M059J (cell line): Measurements from ENCODE around the gene TMTC1. TPM values are rescaled to one million over a fixed set of nuclear protein-coding genes. Genes with fewer than 3 reads are reported as not detected.

Experiments used
- DNase-seq: peaks from one replicate; pipeline ENCODE4 v3.0.0-alpha.2; 2012; ENCODE audit warnings: low read depth
- total RNA-seq: library from RNA; depleted of rRNA; stranded (reverse); fragments of >200 nt; shearing (Covaris generic); gene quantifications from 2 replicates; pipeline ENCODE4 v1.2.3, GENCODE V29; 2014

TMTC1 gene
- total RNA-seq, 1 experiment from 2014 or later, result 6.3 TPM

DNA sequence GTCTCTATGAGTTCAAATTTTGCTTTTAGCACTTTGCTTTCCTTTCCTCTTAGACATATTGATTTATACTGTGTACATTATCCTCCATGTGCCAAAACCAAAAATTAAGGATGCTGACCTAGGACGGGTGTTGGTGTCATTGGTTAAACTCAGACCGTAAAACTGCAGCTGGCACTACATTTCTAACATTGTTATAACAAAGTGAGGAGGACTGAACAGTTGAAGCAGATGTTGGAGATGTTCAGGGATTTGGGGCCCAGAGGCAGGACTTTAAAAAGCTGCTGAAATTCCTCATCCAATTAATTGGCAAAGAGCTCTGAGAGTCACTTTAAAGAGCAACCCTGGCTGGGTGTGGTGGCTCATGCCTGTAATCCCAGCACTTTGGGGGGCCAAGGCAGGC lies 72.4 kb downstream of the TMTC1 start:
- DNase-seq, result no peak

DNA sequence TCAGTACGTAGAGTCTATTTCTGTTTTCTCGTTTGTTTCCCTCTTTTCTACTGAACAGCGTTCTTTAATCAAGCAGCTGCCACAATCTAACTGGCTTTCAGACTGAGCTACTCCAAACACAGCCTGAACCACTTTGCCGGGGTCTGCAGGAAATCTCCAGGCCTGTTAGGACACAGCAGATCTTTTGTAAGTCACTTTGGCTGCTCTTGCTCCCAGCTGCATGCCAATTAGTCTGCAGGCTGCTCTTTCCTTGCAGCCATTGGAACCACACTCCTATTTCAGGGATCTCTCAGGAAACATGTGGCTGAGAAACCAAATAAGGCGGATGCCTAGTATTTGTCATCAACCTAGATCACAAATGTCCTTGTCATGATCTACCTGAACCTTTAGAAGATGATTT lies 73.6 kb downstream of the TMTC1 start:
- peak; percentile 14 for DNase-seq

DNA sequence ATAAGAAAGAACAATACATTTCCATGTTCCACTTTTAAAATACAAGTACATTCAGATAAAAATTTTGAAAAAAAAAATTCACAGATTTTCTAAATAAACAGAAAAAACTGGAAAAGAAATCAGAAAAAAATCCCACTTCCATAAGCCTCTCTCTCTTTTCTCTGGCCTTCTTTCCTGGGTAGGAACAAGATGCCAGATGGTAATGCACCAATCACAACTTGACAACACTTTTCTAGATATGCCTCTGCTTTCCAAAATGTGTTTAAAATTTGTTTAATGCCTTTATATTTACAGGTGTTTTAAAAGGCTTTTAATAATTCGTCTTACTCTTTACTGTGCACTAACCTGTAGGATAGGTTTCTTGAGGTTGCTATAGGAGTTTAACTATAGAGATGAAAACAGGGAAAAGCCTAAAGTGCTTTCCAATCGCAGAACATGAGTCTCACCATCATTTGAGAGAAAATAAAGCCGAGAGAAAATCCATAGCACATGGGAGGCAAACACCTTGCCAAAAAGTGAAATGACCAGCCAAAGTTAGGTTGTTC lies 74.2 kb downstream of the TMTC1 start:
- DNase-seq, result no peak

DNA sequence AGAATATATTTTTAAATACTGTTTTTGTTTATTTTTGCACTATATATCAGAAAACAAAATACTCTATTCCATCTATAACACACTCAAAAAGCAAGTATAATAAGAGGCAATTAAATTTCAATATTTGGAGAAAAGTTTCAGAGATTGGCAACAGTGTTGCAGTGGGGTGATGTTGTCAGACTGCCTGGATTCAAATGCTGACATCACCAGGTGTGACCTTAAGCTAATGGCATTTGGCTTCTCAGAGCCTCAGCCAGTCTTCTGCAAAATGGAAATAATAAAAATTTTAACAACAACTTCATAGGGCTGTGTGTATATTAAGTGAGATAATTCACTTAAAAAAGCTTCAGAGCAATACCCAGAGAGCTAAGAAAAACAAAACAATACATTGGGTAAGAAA lies 74.7 kb downstream of the TMTC1 start:
- DNase-seq, result no peak

DNA sequence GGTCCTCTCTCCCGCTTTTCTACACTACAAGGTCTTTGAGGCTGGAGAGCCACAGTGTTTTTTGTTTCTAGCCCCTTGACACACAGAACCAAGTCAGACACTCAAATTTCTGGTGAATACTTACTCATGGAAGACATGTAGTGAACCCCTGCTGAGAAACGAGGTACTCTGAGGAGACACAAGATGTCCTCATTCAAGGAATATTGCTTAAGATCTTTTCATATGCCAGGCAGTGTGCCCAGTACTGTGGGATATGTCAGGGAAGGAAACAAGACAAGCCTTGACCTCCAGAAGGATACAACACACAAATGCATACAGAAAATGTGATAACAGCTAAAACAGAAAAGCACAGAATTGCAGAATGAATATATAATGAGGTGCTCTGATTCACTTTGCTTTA lies 75.9 kb downstream of the TMTC1 start:
- DNase-seq, result no peak

DNA sequence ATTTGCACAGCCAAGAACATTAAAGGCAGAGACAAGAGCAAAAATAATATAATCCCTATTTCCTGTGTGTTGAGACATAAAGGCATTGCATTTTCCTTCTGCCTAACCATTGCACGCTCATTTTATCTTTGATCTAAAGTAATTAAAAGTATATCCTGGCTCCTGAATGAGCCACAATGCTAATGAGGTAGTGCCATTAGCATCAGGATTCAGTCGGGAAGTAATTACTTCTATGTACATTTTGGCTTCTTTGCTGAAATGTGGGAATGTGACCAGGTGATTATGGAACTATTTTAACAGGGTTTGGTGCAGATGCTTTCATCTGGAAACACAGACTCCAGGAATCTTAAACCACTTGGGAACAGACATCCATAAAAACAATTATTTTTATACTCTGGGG lies 77.4 kb downstream of the TMTC1 start:
- no peak for DNase-seq

DNA sequence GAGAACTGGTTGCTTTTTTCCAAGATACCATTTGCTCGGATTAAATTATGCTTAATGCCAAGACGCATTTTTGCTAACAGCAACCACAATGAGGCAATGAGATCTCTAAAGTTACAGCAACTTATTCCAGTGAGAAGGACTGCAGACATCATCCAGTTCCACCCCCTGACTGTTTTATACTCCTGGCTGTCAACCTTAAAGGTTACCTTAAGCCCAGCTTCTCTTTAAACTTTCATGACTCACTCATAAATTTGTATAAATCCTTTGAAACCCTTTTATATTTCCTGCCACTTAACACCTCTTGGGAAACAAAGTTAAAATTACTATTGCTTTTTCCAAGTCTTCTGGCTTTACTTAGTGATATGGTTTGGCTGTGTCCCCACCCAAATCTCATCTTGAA lies 80.2 kb downstream of the TMTC1 start:
- peak; percentile 5 for DNase-seq

DNA sequence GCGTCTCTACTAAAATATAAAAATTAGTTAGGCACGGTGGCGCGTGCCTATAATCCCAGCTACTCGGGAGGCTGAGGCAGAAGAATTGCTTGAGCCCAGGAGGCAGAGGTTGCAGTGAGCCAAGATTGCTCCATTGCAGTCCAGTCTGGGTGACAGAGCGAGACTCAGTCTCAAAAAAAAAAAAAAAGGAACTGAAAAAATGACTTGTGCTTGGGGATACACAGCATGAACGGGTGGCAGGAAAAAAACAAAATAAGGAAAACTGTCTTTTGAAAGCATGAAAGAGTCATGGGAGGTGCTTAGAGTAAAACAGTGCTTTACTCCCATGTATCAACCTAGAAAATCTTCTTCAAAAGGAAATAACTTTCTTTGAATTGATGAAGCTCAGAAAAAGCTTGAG lies 80.8 kb downstream of the TMTC1 start:
- DNase-seq, result no peak

DNA sequence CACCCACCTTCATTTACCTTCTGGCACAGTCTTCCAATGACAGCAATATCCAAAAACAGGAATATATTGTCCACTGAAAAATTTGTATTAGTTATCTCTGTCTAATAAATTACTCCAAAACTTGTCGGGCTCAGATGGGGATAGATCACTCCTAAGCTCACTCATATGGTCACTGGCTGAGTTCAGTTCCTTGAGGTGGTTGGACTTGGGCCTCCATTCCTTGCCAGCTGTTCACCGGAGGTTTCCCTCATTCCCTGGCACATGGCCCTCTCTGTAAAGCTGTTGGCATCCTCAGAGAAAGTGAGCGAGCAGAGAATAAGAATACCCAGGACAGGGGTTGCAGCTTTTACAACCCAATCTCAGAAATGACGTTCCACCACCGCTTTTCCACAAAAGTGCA lies 81.5 kb downstream of the TMTC1 start:
- DNase-seq, result no peak

DNA sequence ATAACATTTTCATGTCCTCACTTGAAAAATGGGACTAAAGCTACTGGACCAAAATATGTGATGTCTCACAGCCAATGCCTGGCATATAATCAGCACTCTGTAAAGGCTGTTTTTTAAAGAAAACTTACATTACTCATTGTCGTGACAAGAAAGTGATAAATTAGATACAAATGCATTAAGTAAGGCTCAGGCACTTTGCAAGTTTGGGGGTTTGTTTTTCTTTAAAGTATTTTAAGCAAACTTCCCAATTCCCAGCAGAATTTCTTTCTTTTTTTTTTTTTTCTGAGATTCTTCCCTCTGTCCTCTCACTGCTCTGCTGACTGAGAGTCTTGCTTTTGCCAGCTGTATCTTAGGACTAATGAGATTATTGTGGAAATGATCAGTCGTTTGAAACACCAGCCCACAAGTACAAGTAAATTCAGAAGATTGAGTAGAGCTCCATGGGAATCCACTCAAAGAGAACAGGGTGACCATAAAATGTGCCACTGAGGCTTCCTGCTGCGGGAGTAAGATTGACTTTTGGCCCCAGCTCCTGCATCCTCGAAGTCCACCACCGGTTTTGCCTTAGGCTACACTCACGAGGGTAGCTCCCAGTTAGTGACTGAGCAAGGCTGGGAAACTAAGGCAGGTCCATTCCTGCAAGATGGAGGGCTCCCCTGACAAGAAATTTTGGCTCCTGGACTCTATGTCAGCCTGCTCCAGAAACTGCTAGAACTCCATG lies 82.8 kb downstream of the TMTC1 start:
- DNase-seq, result no peak

DNA sequence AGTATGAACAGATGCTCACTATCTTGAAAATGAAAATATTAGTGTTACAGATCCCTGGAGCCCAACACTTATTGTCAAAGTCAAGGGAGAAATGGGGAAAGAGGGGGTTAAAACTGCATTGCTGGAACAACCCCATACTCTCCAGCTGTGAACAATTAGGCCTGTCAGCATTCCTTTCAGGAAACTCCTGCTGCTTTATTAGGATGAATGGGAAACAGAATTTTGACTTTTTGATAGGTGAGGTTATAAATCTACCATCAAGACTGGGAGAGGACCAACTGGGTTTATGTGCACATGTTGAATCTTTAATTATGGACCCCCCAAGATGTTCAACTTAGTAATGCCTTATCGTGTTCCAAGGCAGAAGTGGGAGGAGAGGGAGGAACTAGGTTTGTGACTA lies 85.0 kb downstream of the TMTC1 start:
- no peak for DNase-seq

DNA sequence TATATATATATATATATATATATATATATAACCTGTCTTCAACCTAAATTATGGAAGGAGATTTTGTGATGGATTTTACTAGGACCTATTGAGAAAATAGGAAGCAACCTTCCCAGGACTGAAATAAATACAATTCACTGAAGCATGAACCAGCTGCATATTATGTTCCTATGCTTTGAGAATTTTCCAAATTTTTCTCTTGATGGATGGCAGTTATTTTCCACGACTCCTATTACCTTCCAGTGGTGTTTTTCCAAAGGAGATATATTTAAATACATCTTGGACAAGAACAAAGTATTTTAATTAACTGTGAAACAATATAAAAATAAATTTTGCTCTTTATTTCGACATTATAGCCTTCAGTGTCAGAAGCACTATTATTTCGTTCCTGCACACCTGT lies 87.9 kb downstream of the TMTC1 start:
- no peak for DNase-seq

DNA sequence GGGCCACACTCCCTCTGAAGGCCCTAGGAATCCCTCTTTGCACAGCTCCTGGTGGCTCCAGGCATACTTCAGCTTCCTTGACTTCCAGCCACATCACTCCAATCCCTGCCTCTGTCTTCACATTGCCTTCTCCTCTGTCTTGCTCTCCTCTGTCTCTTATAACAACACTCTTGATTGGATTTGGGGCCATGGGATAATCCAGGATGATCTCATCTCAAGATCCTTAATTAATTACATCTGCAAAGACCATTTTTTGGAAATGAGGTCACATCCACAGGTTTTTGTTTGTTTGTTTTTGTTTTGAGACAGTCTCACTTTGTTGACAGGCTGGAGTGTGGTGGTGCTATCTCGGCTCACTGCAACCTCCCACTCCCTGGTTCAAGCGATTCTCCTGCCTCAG lies 88.7 kb downstream of the TMTC1 start:
- no peak for DNase-seq

DNA sequence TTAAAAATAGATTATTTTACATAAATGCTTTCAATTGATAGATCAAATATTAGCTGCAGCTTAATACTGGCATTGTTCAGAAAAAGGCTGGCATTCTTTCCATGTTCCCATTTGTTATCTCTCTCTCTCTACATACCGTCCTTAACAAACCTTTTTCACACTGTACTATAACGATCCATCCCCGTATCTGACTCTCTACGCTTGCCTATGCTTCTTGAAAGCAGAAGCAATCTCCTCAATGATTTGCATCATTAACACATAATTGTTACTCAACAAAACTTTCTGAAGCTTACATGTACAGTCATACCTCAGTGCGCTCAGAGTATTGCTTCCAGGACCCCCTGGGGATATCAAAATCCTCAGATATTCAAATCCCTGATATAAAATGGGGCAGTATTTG lies 89.7 kb downstream of the TMTC1 start:
- no peak for DNase-seq

DNA sequence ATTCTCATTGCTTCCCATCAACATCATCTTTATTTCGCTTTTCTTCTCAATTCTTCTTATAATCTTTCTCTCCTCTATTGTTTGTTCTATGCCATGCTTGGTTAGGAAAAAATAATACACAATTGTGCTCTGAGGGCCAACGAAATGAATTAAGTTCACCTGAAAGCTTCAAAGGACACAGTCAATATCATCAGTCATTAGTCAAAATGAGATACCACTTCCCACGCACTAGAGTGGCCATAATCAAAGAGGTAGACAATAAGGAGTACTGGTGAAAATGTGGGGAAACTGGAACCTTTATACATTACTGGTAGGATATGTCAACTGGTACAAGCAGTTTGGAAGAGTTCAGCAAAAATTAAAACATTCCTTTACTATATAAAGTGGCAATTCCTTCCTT lies 91.5 kb downstream of the TMTC1 start:
- DNase-seq, result no peak

DNA sequence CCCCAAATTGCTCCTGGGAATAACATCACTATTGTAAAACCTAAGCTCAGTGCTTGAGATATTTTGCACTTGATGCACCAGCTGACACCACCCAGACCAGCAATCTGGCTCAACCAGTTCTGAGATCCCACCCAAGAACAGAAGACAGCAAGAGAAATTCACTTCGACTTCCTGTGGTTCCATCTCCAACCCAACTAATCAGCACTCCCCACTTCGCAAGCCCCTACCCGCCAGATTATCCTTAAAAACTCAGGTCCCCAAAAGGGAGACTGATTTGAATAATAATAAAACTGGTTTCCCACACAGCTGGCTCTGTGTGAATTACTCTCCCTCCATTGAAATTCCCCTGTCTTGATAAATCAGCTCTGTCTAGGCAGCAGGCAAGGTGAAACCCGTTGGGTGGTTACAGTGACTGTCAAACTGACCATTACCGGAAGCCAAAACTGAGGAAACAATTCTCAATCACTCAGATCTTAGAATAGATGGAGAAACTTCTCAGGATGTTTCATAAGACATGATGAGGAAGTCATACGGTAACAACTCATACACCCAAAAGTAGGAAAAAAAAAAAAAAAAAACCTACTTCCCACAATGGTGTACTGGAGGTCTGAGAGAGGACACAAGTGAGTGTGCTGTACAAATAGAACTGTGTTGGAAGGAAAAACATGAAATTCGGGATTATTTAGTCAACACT lies 92.4 kb downstream of the TMTC1 start:
- no peak for DNase-seq

DNA sequence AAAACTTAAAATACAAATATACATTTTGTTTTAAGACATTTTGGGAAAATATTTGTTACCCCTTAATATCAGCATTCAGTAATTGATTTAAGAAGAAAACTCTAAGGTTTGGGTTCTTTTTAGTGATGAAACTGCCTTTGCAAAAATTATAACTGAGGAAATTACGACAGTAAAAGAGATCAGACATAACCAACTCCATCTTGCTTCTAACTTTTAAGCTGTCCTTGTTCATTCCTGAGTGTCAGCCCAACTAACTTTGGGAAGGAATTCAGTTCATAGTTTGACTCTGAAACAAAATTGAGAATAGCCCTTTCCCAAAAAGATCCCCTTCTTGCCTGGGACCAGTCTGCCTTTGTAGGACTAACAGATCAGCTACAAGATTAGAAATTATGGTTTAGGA lies 93.0 kb downstream of the TMTC1 start:
- no peak for DNase-seq

DNA sequence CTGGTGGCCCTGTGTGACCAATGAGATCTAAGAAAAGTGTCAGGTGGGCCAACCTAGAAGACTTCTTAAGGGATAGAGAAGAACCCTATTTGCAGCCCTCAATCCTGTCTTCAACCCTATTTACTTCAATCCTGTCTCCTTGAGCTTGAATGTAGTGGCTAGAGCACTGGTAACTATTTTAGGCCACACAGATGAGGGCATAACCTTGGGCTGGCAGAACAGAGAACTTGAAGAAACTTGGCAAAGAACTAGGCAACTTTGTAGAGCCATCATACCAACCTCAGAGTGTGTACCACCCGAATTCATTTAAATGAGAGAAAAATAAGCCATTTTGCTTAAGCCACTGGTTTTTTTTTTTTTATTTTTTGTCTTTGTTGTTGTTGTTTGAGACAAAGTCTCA lies 94.8 kb downstream of the TMTC1 start:
- no peak for DNase-seq

DNA sequence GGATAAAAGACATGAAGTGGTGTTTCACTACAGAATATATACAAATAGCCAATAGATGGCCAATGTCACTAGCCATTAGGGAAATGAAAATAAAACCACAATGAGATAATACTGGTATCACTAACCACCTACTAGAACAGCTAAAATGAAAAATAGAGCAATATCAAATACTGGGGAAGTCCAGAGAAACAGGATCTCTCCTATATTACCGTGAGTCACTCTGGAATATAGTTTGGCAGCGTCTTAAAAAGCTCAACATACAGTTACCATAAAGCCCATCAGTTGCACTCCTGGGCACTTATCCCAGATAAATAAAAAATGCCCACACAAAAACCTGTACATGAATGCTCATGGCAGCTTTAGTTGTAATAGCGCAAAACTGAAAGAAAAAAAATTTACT lies 101.7 kb downstream of the TMTC1 start:
- no peak for DNase-seq

DNA sequence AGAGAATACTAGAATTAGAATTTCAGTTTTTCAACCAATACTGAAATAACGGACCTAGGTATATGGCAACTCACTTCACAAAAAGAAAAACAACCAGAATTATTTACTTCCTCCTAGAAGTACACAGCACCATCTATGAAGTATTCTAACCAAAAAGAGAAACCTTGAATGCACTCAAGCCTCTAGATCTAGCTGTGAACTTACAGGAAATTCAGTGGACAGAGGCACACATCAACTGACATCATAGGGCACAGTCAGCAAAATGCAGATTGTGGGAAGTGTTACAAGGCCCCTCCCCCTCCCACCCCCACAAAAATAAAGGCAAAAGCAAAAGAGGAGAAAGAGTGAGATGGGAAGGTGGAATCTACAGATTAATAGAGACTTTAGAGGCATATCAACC lies 102.4 kb downstream of the TMTC1 start:
- DNase-seq, result no peak

DNA sequence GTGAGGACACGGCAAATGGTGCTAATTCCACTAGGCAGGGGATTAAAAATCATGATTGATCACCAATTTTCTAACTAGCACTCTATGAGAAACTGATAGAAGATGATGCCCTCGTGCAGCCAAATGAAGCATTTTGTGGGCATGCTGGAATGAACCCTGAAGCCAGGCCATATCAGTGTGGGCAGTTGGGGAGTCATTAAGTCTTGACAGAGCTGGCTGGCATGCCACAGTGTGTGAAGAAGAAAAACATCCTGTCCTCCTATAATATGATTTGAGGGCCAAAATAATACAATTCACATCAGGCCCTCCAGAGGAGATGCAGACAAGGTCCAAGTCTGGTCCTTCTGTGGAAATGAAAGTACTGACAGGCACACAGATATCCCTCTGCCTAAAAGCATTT lies 107.1 kb downstream of the TMTC1 start:
- DNase-seq, result peak; percentile 2

DNA sequence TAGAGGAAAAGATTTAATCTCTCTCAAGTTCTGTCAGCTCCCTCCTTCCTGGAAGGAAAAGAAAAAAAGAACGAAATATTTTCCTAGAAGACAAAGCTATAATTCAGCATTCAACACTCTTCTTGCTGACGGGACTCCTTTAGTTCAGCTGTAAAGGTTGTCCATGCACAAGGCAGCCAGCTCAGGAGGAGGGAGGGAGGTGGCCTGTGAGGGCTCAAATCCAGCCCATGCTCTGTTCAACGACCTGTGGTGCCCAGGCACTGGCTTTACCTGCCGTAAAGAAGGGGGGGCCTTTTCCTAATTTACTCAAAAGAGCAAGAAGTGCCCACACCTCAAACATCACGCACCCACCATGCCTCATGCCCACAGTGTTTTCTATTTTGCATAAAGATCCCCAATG lies 109.3 kb downstream of the TMTC1 start:
- no peak for DNase-seq

DNA sequence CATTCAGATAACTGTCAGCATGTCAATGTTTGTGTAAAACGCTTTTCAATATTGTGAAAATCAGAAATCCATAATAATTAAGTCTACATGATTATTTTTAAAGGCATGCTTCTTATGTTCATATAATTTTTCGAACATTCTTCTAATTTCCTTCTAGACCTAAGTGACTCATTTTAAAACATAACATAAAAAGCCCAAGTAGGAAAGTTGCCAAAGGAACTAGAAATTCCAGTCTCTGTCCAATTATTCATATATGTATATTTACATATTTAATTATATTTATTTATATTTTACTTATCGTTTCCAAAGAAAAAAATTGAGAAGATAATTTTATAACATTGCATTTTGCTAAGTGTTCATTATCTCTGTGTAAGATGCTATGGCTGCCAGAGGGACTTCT lies 110.4 kb downstream of the TMTC1 start:
- DNase-seq, result no peak

DNA sequence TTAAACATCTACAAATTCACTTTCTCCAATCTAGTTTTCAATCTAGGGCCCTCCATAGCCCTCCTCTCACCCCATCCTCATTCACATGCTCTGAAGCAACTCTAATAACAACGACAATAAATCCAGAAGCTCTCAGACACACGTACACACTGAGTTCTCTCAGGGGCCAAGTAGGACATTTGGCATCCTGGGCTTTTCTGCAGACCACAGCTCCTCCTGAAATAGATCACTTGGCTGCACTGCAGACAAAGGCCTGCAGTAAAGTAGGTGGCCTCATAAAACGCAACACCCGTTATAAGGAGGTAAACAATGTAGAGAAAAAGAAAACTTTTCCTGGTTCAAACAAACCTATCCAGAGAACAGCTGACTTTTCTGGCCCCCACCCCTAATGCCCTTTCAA lies 111.2 kb downstream of the TMTC1 start:
- DNase-seq, result no peak
